ENCODE measurements around the gene KDM4B. TPM values are rescaled to one million over a fixed set of nuclear protein-coding genes. Genes with fewer than 3 reads are reported as not detected.
"Not testable (repeated sequence)": the region's sequence is repeated elsewhere in the genome, so short reads cannot be mapped to it uniquely, and the experiment has no call there.

The KDM4B gene
- polyA plus RNA-seq, 3 donors: 6.4 to 22.7 (median 12.7) TPM

GRCh38 chr19:5193192-5193591 is 224.3 kb downstream of the KDM4B start:
- no peaks in the 10 kb centered on the region for H3K9me3 ChIP-seq (replicated peaks in 1 of 2; ENCODE audit: control insufficient read depth in 1 of 2, insufficient read depth in 1 of 2, low read length in 2 of 2)
- H3K4me1 ChIP-seq (ENCODE audit: control insufficient read depth in 1 of 2, insufficient read depth in 2 of 2, low read length in 2 of 2): no peaks in the 10 kb centered on the region
- peaks cover 3% of the 10 kb centered on the region for H3K4me1 Mint-ChIP-seq
- no peaks in the 10 kb centered on the region for H3K36me3 ChIP-seq (replicated peaks in 1 of 2; ENCODE audit: control insufficient read depth in 1 of 2, insufficient read depth in 2 of 2, low read length in 2 of 2)
- H3K27me3 ChIP-seq (ENCODE audit: control insufficient read depth in 2 of 2, insufficient read depth in 2 of 2, low read length in 2 of 2): peaks cover 0 to 3% of the 10 kb centered on the region in 2 donors
- peaks cover 0 to 16% (median 13%) of the 10 kb centered on the region in 3 donors for H3K27me3 Mint-ChIP-seq (ENCODE audit: low read depth in 3 of 3)
- no peak overlapping the region for H3K27ac Mint-ChIP-seq
- no peak for TF ChIP-seq CTCF (IDR thresholded peaks at IDR 0.05)
- H3K4me2 ChIP-seq (replicated peaks; ENCODE audit: extremely low read depth, low read length, poor library complexity, severe bottlenecking): no peak overlapping the region
- no peaks in the 10 kb centered on the region for H3K79me2 ChIP-seq (ENCODE audit: insufficient read depth, low read length)
- H2AFZ ChIP-seq (ENCODE audit: insufficient read depth, low read depth, low read length, poor library complexity, severe bottlenecking): no peak overlapping the region
- no peak overlapping the region for H3K9ac ChIP-seq (ENCODE audit: insufficient read depth, low read length, poor library complexity, severe bottlenecking)
- no peak overlapping the region for H3K27ac ChIP-seq (ENCODE audit: low read depth in 1 of 2, low read length in 2 of 2)
- no peaks in the 10 kb centered on the region for H3K36me3 Mint-ChIP-seq
- no peaks in the 10 kb centered on the region for H4K20me1 ChIP-seq (ENCODE audit: insufficient read depth, low read length)
- H3K9me3 Mint-ChIP-seq: peaks cover 0 to 10% (median 0%) of the 10 kb centered on the region in 7 donors
- no peak overlapping the region for H3K4me3 Mint-ChIP-seq
- 71% methylated on average over 5 of the region's 7 CpGs for WGBS (ENCODE audit: insufficient coverage)
- DNase-seq: no peak
- H3K4me3 ChIP-seq (replicated peaks in 1 of 3; ENCODE audit: low read depth in 2 of 3, low read length in 3 of 3): no peak overlapping the region
- intact Hi-C loops (cut with micrococcal nuclease): no loop called here

GRCh38 chr19:5194641-5195040 is 225.7 kb downstream of the KDM4B start:
- 94% methylated on average over 2 of the region's 4 CpGs for WGBS (ENCODE audit: insufficient coverage)
- Mint-ChIP-seq H3K4me3 (peak overlapping the region in 1 of 2 donors; percentile 7), H3K36me3 (no peaks in the 10 kb centered on the region), H3K9me3 (peaks cover 0 to 8% (median 3%) of the 10 kb centered on the region in 7 donors), H3K27ac (no peak overlapping the region), H3K4me1 (no peaks in the 10 kb centered on the region), H3K27me3 (ENCODE audit: low read depth in 3 of 3) (peaks cover 1 to 13% (median 7%) of the 10 kb centered on the region in 3 donors)
- Histone ChIP-seq H3K27ac (ENCODE audit: low read depth in 1 of 2, low read length in 2 of 2) (no peak overlapping the region), H4K20me1 (ENCODE audit: insufficient read depth, low read length) (no peaks in the 10 kb centered on the region), H3K27me3 (ENCODE audit: control insufficient read depth in 2 of 2, insufficient read depth in 2 of 2, low read length in 2 of 2) (peaks cover 0 to 1% of the 10 kb centered on the region in 2 donors), H3K4me2 (replicated peaks; ENCODE audit: extremely low read depth, low read length, poor library complexity, severe bottlenecking) (no peak overlapping the region), H3K4me3 (replicated peaks in 1 of 3; ENCODE audit: low read depth in 2 of 3, low read length in 3 of 3) (no peak overlapping the region), H3K9me3 (replicated peaks in 1 of 2; ENCODE audit: control insufficient read depth in 1 of 2, insufficient read depth in 1 of 2, low read length in 2 of 2) (no peaks in the 10 kb centered on the region), H3K79me2 (ENCODE audit: insufficient read depth, low read length) (no peaks in the 10 kb centered on the region), H3K36me3 (replicated peaks in 1 of 2; ENCODE audit: control insufficient read depth in 1 of 2, insufficient read depth in 2 of 2, low read length in 2 of 2) (no peaks in the 10 kb centered on the region), H3K9ac (ENCODE audit: insufficient read depth, low read length, poor library complexity, severe bottlenecking) (no peak overlapping the region), H3K4me1 (ENCODE audit: control insufficient read depth in 1 of 2, insufficient read depth in 2 of 2, low read length in 2 of 2) (no peaks in the 10 kb centered on the region), H2AFZ (ENCODE audit: insufficient read depth, low read depth, low read length, poor library complexity, severe bottlenecking) (no peak overlapping the region)
- intact Hi-C loops (cut with micrococcal nuclease): no loop called here
- TF ChIP-seq CTCF (IDR thresholded peaks at IDR 0.05): no peak
- DNase-seq: no peak

GRCh38 chr19:5195587-5195986 is 226.7 kb downstream of the KDM4B start:
- H3K36me3 Mint-ChIP-seq; H3K9me3 ChIP-seq (replicated peaks in 1 of 2; ENCODE audit: control insufficient read depth in 1 of 2, insufficient read depth in 1 of 2, low read length in 2 of 2); H3K4me1 ChIP-seq (ENCODE audit: control insufficient read depth in 1 of 2, insufficient read depth in 2 of 2, low read length in 2 of 2); H3K4me3 ChIP-seq (replicated peaks in 1 of 3; ENCODE audit: low read depth in 2 of 3, low read length in 3 of 3); H4K20me1 ChIP-seq (ENCODE audit: insufficient read depth, low read length); H3K79me2 ChIP-seq (ENCODE audit: insufficient read depth, low read length); intact Hi-C loops (cut with micrococcal nuclease); H3K27ac ChIP-seq (ENCODE audit: low read depth in 1 of 2, low read length in 2 of 2); H3K4me3 Mint-ChIP-seq; H3K36me3 ChIP-seq (replicated peaks in 1 of 2; ENCODE audit: control insufficient read depth in 1 of 2, insufficient read depth in 2 of 2, low read length in 2 of 2); H2AFZ ChIP-seq (ENCODE audit: insufficient read depth, low read depth, low read length, poor library complexity, severe bottlenecking); H3K4me2 ChIP-seq (replicated peaks; ENCODE audit: extremely low read depth, low read length, poor library complexity, severe bottlenecking); H3K4me1 Mint-ChIP-seq; H3K27me3 ChIP-seq (ENCODE audit: control insufficient read depth in 2 of 2, insufficient read depth in 2 of 2, low read length in 2 of 2); H3K9ac ChIP-seq (ENCODE audit: insufficient read depth, low read length, poor library complexity, severe bottlenecking); DNase-seq; H3K27ac Mint-ChIP-seq: not testable (repeated sequence)
- H3K9me3 Mint-ChIP-seq: peaks cover 1 to 13% (median 10%) of the 10 kb centered on the region in 7 donors
- H3K27me3 Mint-ChIP-seq (ENCODE audit: low read depth in 3 of 3): peaks cover 2 to 10% (median 6%) of the 10 kb centered on the region in 3 donors
- WGBS (ENCODE audit: insufficient coverage): 88% methylated on average over 3 of the region's 3 CpGs

Data from CD14-positive monocyte (primary cell).